Tibial nerve (tissue), 3 donors: Measurements from ENCODE around the gene FRMD3.

Source experiments
- POLR2A ChIP-seq, 2 donors: fragments of 450-650 bp; IDR thresholded peaks; one replicate each; pipeline ENCODE4 v1.6.1; 2017; ENCODE audit warnings: antibody characterized with exemption in 2 of 2, mild to moderate bottlenecking in 2 of 2, moderate library complexity in 2 of 2
- TF ChIP-seq, protein P1 (sequence below), 5 experiments: fragments of 200-600 bp in 3 of 5; fragments of 450-650 bp in 2 of 5; sonication (generic) in 3 of 5; IDR thresholded peaks; one replicate each; pipeline ENCODE4 v1.5.1; 2016 to 2019; ENCODE audit warnings: antibody characterized with exemption in 5 of 5, mild to moderate bottlenecking in 3 of 5, moderate library complexity in 2 of 5

DNA sequence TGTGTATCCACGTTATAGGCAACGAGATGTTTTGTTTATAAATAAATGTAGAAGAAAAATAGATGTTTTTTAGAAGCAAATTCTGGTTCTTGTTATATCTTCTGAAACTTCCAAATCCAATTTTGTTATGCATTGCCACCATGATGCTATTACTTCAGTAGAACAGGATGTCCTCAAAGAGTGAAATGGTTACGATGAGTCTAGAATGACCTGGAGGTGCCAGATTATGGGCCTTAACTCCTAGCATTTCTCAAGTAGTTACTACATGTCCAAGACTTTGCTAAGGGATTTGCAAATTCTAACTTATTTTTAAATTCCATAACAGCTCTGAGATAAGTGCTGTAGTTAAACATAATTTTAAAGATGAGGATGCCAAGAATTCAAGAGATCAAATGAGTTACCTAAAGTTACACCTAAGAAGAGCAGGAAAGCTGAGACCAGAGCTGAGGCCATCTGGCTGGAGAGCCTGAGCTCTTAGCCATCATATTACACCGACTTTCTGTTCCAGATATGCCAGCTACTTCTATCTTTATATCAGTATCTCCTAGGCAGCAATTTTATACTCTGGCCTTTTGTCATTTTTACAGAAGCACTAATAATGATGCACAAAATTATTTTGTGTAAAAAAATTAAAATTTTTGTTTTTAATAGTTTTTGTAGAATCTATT is 302.0 kb downstream of the FRMD3 start:
- TF ChIP-seq, protein P1, sequence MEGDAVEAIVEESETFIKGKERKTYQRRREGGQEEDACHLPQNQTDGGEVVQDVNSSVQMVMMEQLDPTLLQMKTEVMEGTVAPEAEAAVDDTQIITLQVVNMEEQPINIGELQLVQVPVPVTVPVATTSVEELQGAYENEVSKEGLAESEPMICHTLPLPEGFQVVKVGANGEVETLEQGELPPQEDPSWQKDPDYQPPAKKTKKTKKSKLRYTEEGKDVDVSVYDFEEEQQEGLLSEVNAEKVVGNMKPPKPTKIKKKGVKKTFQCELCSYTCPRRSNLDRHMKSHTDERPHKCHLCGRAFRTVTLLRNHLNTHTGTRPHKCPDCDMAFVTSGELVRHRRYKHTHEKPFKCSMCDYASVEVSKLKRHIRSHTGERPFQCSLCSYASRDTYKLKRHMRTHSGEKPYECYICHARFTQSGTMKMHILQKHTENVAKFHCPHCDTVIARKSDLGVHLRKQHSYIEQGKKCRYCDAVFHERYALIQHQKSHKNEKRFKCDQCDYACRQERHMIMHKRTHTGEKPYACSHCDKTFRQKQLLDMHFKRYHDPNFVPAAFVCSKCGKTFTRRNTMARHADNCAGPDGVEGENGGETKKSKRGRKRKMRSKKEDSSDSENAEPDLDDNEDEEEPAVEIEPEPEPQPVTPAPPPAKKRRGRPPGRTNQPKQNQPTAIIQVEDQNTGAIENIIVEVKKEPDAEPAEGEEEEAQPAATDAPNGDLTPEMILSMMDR (IDR thresholded peaks at IDR 0.05), result no peak
- TF ChIP-seq POLR2A (IDR thresholded peaks at IDR 0.05), result no peak
